GM12872 (cell line): ENCODE measurements around the gene CMIP.

Experiments used
- TF ChIP-seq, protein P1 (sequence below): IDR thresholded peaks from 3 replicates; pipeline ENCODE4 v1.5.1; 2011; ENCODE audit warnings: low read depth, mild to moderate bottlenecking, low read length, moderate library complexity; ENCODE audit not compliant: insufficient read depth

Gene CMIP

DNA sequence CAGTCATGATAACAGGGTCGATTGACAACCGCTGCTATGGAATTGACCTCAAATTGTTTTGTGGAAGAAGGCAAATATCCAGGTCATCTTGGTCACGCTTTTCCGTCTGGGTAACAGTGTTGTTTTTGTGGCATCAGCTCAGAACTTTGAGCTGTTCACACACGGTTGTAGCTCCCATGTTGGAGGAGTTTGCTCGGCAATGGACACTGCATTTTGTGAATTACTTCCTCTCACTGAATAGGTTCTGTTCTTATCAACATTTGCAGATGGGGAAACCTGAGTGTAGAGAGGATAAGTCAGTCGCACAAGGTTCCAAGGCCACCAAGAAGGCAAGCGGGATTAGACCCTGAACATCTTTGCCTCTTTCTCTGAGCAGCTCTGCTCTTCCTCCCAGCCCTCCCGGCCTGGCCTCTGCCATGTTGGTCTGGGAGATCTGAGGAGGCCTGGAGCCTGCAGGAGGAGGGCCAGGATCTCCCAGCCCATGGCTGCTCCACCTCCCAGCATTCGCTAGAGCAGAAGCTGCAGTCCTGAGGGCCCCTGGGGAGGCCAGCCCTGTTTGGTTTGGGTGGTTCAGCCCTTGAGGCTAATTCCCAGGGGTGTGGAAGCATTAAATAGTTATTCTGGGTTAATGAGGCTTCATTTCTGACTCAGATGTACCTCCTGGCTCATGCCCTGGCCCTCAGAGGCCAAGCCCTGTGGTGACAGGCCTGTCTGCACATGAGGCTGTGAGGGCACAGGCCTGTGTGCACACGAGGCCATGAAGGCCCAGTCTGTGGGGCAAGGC is 180.3 kb downstream of the CMIP start:
- TF ChIP-seq, protein P1, sequence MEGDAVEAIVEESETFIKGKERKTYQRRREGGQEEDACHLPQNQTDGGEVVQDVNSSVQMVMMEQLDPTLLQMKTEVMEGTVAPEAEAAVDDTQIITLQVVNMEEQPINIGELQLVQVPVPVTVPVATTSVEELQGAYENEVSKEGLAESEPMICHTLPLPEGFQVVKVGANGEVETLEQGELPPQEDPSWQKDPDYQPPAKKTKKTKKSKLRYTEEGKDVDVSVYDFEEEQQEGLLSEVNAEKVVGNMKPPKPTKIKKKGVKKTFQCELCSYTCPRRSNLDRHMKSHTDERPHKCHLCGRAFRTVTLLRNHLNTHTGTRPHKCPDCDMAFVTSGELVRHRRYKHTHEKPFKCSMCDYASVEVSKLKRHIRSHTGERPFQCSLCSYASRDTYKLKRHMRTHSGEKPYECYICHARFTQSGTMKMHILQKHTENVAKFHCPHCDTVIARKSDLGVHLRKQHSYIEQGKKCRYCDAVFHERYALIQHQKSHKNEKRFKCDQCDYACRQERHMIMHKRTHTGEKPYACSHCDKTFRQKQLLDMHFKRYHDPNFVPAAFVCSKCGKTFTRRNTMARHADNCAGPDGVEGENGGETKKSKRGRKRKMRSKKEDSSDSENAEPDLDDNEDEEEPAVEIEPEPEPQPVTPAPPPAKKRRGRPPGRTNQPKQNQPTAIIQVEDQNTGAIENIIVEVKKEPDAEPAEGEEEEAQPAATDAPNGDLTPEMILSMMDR = no peak

GRCh38 chr16:81625544-81626153 is 181.0 kb downstream of the CMIP start:
- TF ChIP-seq, protein P1 = no peak

DNA sequence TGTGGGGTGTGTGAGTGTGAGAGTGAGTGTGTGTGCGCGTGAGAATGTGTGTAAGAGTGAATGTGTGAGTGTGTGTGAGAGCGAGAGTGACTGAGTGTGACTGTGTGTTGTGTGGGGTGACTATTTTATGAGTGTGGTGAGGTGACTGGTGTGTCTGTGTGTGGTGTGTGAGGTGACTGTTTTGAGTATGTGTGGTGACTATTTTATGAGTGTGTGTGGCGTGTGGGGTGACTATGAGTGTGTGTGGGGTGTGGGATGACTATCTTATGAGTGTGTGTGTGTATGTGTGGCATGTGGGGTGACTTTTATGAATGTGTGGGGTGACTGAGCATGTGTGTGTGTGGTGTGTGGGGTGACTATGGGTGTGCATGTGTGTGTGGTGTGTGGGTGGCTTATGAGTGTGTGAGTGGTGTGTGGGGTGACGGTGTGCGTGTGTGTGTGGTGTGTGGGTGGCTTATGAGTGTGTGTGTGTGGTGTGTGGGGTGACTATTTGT is 181.6 kb downstream of the CMIP start:
- TF ChIP-seq, protein P1 = no peak

GRCh38 chr16:81627024-81627423 is 182.4 kb downstream of the CMIP start:
- TF ChIP-seq, protein P1 = no peak

DNA sequence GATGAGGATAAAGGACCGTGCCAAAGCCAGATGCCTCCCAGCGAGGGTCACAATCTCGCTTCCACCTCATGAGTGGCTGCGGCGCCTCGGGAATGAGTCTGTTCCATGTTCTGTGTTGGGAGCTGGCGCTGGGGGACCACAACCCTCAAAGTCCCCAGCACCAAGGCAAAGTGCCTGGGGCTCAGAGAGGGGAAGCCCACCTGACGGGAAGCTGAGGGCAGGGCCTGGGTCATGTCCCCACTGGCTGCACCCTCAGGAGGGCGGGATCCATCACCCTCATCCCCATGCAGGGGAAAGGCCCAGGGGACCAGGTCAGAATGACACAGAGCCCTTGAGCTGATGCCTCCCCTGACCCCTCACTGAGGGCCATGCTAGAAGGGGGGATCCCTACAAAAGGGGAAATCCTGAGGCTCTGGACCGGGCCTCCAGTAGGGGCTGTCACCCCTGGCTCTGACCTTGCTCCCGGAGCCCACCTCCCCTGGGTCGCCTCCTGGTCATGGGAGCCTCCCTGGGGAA is 183.2 kb downstream of the CMIP start:
- TF ChIP-seq, protein P1 = no peak

DNA sequence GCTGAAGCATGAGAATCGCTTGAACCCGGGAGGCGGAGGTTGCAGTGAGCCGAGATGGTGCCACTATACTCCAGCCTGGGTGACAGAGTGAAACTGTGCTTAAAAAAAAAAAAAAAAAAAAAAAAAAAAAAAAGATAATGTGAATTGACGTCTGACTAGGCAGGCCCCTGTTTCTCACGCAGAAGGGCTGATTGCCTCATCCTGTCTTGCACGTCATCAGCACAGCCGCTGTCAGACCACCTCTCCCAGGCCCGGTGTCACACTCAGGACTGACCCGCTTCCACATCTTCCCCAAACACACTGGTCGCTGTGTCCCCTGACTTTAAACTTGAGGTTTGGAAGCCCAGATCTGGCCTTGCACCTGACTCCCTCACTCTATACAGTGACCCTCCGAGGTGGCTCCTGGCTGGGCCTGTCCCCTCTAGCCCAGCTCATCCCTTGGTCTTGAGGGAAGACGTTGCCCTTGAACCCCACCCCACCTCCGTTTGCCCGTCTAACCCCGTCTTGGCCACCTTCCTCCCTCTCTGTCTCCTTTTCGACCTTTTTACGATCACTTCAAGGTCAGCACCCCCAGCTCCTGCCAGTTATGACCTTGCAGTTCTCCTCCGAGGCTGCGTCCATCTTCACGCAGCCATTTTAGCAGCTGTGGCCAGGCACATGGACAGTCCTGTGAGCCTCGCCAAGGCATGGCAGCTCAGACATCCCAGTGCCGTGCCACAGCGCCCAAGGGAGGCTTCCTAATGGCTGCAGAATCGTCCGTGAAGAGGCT is 184.6 kb downstream of the CMIP start:
- TF ChIP-seq, protein P1 = no peak
